Tibial nerve (tissue), 4 donors: ENCODE results near the gene CFAP54.

Experiments used
- CTCF ChIP-seq, 5 experiments: fragments of 200-600 bp in 3 of 5; fragments of 450-650 bp in 2 of 5; sonication (generic) in 3 of 5; IDR thresholded peaks; one replicate each; pipeline ENCODE4 v1.5.1; 2016 to 2019; ENCODE audit warnings: antibody characterized with exemption in 5 of 5, mild to moderate bottlenecking in 3 of 5, moderate library complexity in 2 of 5
- EP300 ChIP-seq, 2 donors: sonication (generic); formaldehyde crosslinking; IDR thresholded peaks; one replicate each; pipeline ENCODE4 v1.6.1; 2017; ENCODE audit warnings: antibody characterized with exemption in 2 of 2, mild to moderate bottlenecking in 1 of 2
- POLR2A ChIP-seq, 2 donors: fragments of 450-650 bp; IDR thresholded peaks; one replicate each; pipeline ENCODE4 v1.6.1; 2017; ENCODE audit warnings: antibody characterized with exemption in 2 of 2, mild to moderate bottlenecking in 2 of 2, moderate library complexity in 2 of 2

- TF ChIP-seq CTCF (IDR thresholded peaks at IDR 0.05) (no peak), POLR2A (IDR thresholded peaks at IDR 0.05) (no peak), EP300 (IDR thresholded peaks at IDR 0.05) (no peak)
Measured at GRCh38 chr12:96623656-96624217, 134.4 kb downstream of the CFAP54 start.
